ENCODE results near the gene PRDM16. TPM values are rescaled to one million over a fixed set of nuclear protein-coding genes. Genes with fewer than 3 reads are reported as not detected.

The PRDM16 gene
- total and polyA plus RNA-seq, 3 donors from 2014 or later = 2.1 to 5.6 (median 4.7) TPM

DNA sequence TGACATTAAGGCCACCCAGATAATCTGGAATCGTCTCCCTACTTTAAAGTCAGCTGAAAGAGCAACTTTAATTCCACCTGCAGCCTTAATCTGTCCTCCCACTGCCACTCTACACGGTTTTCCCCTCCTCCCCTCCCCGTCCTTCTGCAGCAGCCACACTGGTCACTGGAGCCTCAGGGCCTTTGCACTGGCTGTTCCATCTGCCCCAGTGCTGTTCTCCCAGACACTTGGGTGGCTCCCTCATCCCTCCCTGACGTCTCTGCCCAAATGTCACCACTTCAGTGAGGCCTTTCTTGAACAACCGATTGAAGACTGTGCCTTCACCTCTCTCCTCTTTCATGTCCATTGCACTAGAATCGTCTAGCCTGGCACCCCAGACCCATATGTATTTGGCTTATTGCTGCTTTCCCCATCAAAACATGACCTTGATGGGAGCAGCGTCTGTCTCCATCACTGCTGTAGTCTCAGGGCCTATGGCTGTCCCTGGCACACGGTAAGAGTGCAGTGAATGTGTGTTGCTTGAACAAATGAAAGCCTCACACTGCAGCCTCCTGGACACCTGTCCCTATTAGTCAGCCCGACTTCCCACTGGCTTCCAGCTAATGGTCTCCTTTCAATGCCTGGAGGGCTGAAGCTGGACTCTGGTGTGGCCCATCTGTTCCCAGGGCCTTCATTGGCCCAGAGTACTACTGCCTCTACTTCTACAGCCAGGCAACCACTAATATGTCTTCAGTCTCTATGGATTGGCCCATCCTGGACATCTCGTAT, 10.6 kb upstream of the PRDM16 start:
- peaks cover 3% of the 10 kb centered on the region for H3K4me1 ChIP-seq
- TF ChIP-seq, protein P1, sequence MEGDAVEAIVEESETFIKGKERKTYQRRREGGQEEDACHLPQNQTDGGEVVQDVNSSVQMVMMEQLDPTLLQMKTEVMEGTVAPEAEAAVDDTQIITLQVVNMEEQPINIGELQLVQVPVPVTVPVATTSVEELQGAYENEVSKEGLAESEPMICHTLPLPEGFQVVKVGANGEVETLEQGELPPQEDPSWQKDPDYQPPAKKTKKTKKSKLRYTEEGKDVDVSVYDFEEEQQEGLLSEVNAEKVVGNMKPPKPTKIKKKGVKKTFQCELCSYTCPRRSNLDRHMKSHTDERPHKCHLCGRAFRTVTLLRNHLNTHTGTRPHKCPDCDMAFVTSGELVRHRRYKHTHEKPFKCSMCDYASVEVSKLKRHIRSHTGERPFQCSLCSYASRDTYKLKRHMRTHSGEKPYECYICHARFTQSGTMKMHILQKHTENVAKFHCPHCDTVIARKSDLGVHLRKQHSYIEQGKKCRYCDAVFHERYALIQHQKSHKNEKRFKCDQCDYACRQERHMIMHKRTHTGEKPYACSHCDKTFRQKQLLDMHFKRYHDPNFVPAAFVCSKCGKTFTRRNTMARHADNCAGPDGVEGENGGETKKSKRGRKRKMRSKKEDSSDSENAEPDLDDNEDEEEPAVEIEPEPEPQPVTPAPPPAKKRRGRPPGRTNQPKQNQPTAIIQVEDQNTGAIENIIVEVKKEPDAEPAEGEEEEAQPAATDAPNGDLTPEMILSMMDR (IDR thresholded peaks at IDR 0.05) = no peak
- no peak for TF ChIP-seq POLR2A (IDR thresholded peaks at IDR 0.05)
- intact Hi-C loops (cut with DNase I; ENCODE audit: low total_unique reads) = no loop called here
- no peaks in the 10 kb centered on the region for H3K27me3 ChIP-seq
- H3K4me3 ChIP-seq = no peak overlapping the region
- no peak for DNase-seq
- H3K9me3 ChIP-seq = no peaks in the 10 kb centered on the region
- 85 to 88% methylated on average over 8 to 10 of the region's 10 CpGs for WGBS, 2 donors
- H3K27ac ChIP-seq = no peak overlapping the region
- no peaks in the 10 kb centered on the region for H3K36me3 ChIP-seq (ENCODE audit: low read depth, missing control alignments)

GRCh38 chr1:3060127-3060526, 8.9 kb upstream of the PRDM16 start:
- no peaks in the 10 kb centered on the region for H3K9me3 ChIP-seq
- H3K4me3 ChIP-seq = no peak overlapping the region
- no peaks in the 10 kb centered on the region for H3K36me3 ChIP-seq (ENCODE audit: low read depth, missing control alignments)
- H3K4me1 ChIP-seq = peaks cover 9% of the 10 kb centered on the region
- WGBS, 2 donors = 77 to 83% methylated on average over 3 to 9 of the region's 9 CpGs
- H3K27me3 ChIP-seq = no peaks in the 10 kb centered on the region
- intact Hi-C loops (cut with DNase I; ENCODE audit: low total_unique reads) = no loop called here
- H3K27ac ChIP-seq = no peak overlapping the region
- DNase-seq = no peak
- TF ChIP-seq POLR2A (IDR thresholded peaks at IDR 0.05) = no peak
- TF ChIP-seq, protein P1 (IDR thresholded peaks at IDR 0.05) = no peak

DNA sequence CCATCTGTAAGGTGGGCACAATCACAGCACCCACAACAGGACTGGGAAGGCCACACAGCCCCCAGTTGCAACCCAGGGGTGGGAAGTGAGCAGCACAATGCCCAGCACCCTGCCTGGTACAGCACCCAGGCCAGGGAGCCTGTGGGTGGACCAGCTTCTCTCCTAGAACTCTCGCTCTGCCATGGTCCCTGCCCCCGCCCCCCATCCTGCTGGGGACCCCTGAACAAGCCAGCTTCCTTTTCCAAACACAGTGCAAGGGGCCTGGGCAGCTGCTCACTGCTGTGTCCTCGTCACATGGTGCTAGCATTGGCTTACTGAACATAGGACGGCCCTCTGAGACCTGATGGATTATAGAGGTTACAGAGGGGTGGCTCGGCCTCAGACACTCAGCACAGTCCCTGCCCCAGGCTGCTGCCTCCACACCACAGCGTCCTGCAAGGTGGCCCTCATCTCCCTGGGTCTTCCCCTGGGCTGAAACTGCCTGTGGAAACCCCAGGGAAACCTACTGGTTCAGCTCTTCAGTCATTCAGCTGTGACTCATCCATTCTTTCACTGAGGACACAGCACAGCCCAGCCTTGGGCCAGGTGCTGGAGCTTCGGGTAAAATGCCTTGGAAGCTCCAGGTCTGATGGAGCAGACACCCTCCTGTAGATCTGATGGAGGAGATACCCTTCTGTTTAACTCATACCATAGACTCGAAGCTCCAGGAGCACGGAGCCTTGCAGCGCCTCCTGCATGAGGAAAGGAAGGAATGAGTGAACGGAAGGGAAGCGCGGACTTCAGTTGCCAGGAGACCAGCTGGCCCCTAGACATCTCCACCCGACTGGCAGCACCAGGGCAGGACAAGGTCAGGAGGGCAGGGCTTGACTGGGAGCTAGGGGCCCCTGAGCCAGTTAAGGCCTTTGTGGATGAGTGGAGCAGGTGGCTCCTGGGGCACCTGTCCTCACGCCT, 8.1 kb upstream of the PRDM16 start:
- Histone ChIP-seq H3K4me3 (no peak overlapping the region), H3K27ac (no peak overlapping the region), H3K27me3 (no peaks in the 10 kb centered on the region), H3K36me3 (ENCODE audit: low read depth, missing control alignments) (no peaks in the 10 kb centered on the region), H3K4me1 (peaks cover 9% of the 10 kb centered on the region), H3K9me3 (no peaks in the 10 kb centered on the region)
- no peak for DNase-seq
- intact Hi-C loops (cut with DNase I; ENCODE audit: low total_unique reads) = no loop called here
- 86 to 87% methylated on average over 12 to 15 of the region's 15 CpGs for WGBS, 2 donors
- TF ChIP-seq POLR2A (IDR thresholded peaks at IDR 0.05) = no peak
- TF ChIP-seq, protein P1 (IDR thresholded peaks at IDR 0.05) = no peak

DNA sequence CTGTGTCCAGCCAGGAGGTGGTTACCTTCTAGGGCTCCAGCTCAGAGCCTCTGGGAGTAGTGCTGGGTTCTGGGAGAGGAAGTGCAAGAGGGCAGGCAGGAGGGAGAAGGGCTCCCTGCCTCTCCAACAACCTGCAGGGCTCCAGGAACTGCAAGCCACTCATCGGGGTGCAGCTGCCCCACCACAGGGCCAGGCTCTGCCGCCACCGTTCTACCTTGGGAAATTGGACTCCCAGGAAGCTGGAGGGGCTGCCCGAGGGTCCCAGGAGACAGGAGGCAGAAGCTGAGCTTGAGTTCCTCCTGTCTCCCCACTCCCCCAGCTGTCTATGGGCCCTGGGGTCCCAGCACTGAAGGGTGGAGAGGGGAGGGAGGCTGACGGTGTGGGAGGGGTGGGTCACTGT, 7.4 kb upstream of the PRDM16 start:
- intact Hi-C loops (cut with DNase I; ENCODE audit: low total_unique reads) = no loop called here
- 46 to 58% methylated on average over 4 to 5 of the region's 5 CpGs for WGBS, 2 donors
- Histone ChIP-seq H3K36me3 (ENCODE audit: low read depth, missing control alignments) (no peaks in the 10 kb centered on the region), H3K27ac (no peak overlapping the region), H3K4me1 (peaks cover 13% of the 10 kb centered on the region), H3K9me3 (no peaks in the 10 kb centered on the region), H3K4me3 (no peak overlapping the region), H3K27me3 (no peaks in the 10 kb centered on the region)
- no peak for DNase-seq
- no peak for TF ChIP-seq POLR2A (IDR thresholded peaks at IDR 0.05)
- TF ChIP-seq, protein P1 (IDR thresholded peaks at IDR 0.05) = no peak

All from testis (tissue), 3 donors.